ENCODE results near the gene STX5. TPM values are rescaled to one million over a fixed set of nuclear protein-coding genes. Genes with fewer than 3 reads are reported as not detected.
"Not testable (repeated sequence)": the region's sequence is repeated elsewhere in the genome, so short reads cannot be mapped to it uniquely, and the experiment has no call there.

Gene STX5
- total and polyA plus RNA-seq, 12 donors = 13.6 to 31.9 (median 19.0) TPM

GRCh38 chr11:62865635-62866034 is 33.8 kb upstream of the STX5 start:
- 79 to 81% methylated on average over 6 of the region's 6 CpGs for WGBS, 2 donors
- H3K4me1 ChIP-seq = peaks cover 0 to 11% (median 0%) of the 10 kb centered on the region in 9 donors
- no peak for DNase-seq
- H3K27ac ChIP-seq = no peak overlapping the region
- no peaks in the 10 kb centered on the region for H3K9me3 ChIP-seq
- H3K36me3 ChIP-seq = no peaks in the 10 kb centered on the region
- no peak for TF ChIP-seq CTCF (IDR thresholded peaks at IDR 0.05)
- H3K27me3 ChIP-seq = no peaks in the 10 kb centered on the region
- intact Hi-C loops (cut with DNase I) = loop anchor here in 5 of 10 donors (10.0 kb wide), 4 partner anchors 81 to 481 kb away; partner anchors contain the start of genes SCGB1A1 (in 1 of the 5) and TMEM179B (in 1 of the 5)
- no peak overlapping the region for H3K4me3 ChIP-seq
- no peak for ATAC-seq

GRCh38 chr11:62863687-62864335 is 32.0 kb upstream of the STX5 start:
- 51 to 62% methylated on average over 4 of the region's 4 CpGs for WGBS, 2 donors
- Histone ChIP-seq H3K27ac (no peak overlapping the region), H3K9me3 (no peaks in the 10 kb centered on the region), H3K27me3 (no peaks in the 10 kb centered on the region), H3K4me3 (no peak overlapping the region), H3K4me1 (peaks cover 0 to 11% (median 0%) of the 10 kb centered on the region in 9 donors), H3K36me3 (no peaks in the 10 kb centered on the region)
- intact Hi-C loops (cut with DNase I) = loop anchor here in 8 of 10 donors (2.0 to 10.0 kb wide), 7 partner anchors 77 to 479 kb away; partner anchors contain the start of genes TMEM179B (in 7 of the 8) and SCGB1A1 (in 1 of the 8)
- ATAC-seq = peak in 1 of 8 donors; percentile 35
- no peak for DNase-seq
- no peak for TF ChIP-seq CTCF (IDR thresholded peaks at IDR 0.05)

- 91% methylated on average over 16 of the region's 16 CpGs for WGBS, 2 donors
- intact Hi-C loops (cut with DNase I) = loop anchor here in 9 of 10 donors (1.0 to 10.0 kb wide), 8 partner anchors 74 to 477 kb away; partner anchors contain the start of genes TMEM179B (in 7 of the 9) and SCGB1A1 (in 1 of the 9)
Measured at GRCh38 chr11:62861564-62862192, 29.8 kb upstream of the STX5 start.

GRCh38 chr11:62860835-62861563 is 29.1 kb upstream of the STX5 start:
- intact Hi-C loops (cut with DNase I) = loop anchor here in 8 of 10 donors (5.0 to 10.0 kb wide), 6 partner anchors 74 to 476 kb away; partner anchors contain the start of genes TMEM179B (in 5 of the 8) and SCGB1A1 (in 1 of the 8)
- 68 to 72% methylated on average over 5 of the region's 5 CpGs for WGBS, 2 donors
- DNase-seq (no peak), ATAC-seq (no peak)
- H3K4me3 ChIP-seq = no peak overlapping the region
- no peaks in the 10 kb centered on the region for H3K36me3 ChIP-seq
- peaks cover 0 to 24% (median 6%) of the 10 kb centered on the region in 9 donors for H3K4me1 ChIP-seq
- TF ChIP-seq CTCF (IDR thresholded peaks at IDR 0.05) = no peak
- H3K27me3 ChIP-seq = no peaks in the 10 kb centered on the region
- H3K9me3 ChIP-seq = no peaks in the 10 kb centered on the region
- no peak overlapping the region for H3K27ac ChIP-seq

More at GRCh38 chr11:62861564-62862192, 29.8 kb upstream of the STX5 start:
- peaks cover 0 to 18% (median 0%) of the 10 kb centered on the region in 9 donors for H3K4me1 ChIP-seq
- H3K27me3 ChIP-seq, ATAC-seq, H3K27ac ChIP-seq, H3K36me3 ChIP-seq, H3K4me3 ChIP-seq, DNase-seq, H3K9me3 ChIP-seq: not testable (repeated sequence)

- H3K36me3 ChIP-seq, H3K9me3 ChIP-seq, H3K4me3 ChIP-seq, H3K27ac ChIP-seq, ATAC-seq, H3K27me3 ChIP-seq, DNase-seq: not testable (repeated sequence)
- WGBS, 2 donors = 89 to 92% methylated on average over 8 of the region's 8 CpGs
- intact Hi-C loops (cut with DNase I) = loop anchor here in 3 of 10 donors (5.0 to 10.0 kb wide), 3 partner anchors 72 to 284 kb away; partner anchors contain the start of genes TMEM179B (in 2 of the 3), EEF1G (in 1 of the 3) and TUT1 (in 1 of the 3)
- H3K4me1 ChIP-seq = peaks cover under 1 to 31% (median 15%) of the 10 kb centered on the region in 9 donors
Measured at GRCh38 chr11:62859281-62859703, 27.4 kb upstream of the STX5 start.

Data from heart right ventricle (tissue), 16 donors.